HG02798 (cell line): ENCODE data around the gene GNS.
"Not testable (repeated sequence)": the region's sequence is repeated elsewhere in the genome, so short reads cannot be mapped to it uniquely, and the experiment has no call there.

Source experiments
- ATAC-seq: cut with Tn5 transposase; IDR thresholded peaks from one replicate; pipeline ENCODE4 v1.9.1; 2021; ENCODE audit warnings: mild to moderate bottlenecking; ENCODE audit not compliant: unreplicated experiment, poor library complexity

Gene GNS

DNA sequence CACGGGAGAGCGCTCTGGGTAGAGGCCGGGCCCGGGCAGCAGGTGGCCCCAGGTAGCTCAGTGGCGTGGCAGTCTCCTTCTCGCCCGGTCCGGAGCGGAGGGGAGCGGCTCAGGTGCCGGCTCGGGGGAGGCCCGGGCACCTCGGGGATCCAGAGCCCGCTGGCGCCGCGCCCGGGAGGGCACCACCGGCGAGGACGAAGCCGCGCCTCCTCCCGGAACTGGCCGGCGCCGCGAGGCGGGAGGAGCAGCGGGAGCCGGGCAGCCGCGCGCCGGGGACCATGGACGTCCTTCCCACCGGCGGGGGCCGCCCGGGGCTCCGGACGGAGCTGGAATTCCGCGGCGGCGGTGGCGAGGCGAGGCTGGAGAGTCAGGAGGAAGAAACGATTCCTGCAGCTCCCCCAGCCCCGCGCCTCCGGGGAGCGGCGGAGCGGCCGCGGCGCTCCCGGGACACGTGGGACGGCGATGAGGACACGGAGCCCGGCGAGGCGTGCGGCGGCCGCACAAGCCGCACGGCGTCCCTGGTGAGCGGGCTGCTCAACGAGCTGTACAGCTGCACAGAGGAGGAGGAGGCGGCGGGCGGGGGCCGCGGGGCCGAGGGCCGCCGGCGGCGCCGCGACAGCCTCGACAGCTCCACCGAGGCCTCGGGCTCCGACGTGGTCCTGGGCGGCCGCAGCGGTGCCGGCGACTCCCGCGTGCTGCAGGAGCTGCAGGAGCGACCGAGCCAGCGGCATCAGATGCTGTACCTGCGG lies 21.5 kb upstream of the GNS start:
- ATAC-seq = peak; percentile 54

DNA sequence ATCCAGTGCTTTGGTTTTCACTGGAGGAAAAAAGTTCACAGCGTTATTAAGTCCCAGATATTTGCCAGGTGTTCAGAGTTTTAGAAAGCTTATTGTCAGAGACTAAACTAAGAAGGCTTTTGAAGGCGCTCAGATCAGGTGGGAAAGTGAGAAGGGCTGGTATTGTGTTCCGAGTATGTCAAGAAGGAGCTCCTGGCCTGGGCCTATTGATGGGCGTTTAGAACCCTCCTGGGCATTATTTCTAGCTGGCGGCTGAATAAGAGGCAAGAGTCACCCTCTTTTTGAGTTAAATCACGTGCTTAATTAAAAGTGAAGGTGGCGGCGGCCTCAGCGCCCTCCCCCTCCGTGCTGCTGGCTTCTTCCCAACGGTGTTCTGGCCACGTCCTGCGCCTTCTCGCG lies 20.9 kb upstream of the GNS start:
- ATAC-seq = no peak

DNA sequence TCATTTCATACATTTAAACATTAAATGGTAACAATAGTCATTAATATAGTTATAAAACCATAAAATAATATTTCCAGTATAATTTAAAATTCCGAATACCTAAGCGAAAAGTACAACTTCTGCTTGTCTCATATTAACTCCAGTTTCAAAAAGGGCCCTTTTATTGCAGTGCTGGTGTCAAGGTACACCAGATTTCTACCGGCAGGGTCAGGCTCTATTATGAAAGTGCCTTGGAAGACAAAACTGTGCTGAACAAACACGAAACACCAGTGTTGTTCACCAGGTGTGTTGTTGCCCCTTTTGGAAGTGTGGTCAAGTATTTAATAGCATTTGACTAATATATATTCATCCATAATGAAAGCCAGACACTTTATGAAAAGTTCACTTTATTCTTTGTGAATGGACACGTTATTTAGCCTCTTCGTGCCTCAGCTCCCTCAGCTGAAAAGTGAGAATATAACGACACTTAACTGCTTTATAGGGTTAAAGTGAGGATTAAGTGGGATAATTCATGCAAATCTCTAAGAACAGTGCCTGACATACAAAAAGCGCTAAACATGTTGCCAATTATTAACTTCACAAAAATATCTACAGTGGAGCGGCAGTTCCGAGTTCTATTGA lies 20.3 kb upstream of the GNS start:
- no peak for ATAC-seq

DNA sequence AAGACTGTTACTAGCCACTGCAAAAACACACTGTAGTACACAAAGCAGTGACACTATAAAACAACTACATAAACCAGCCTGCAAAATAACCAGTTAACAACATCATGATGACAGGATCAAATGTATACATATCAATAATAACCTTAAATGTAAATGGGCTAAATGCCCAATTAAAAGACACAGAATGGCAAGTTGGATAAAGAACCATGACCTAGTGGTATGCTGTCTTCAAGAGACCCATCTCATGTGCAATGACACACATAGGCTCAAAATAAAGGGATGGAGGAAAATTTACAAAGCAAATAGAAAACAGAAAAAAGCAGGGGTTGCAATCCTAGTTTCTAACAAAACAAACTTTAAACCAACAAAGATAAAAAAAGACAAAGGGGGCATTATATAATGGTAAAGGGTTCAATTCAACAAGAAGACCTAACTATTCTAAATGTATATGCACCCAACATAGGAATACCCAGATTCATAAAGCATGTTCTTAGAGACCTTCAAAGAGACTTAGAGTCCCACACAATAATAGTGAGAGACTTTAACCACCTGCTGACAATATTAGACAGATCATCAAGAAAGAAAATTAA lies 16.0 kb upstream of the GNS start:
- ATAC-seq = not testable (repeated sequence)

DNA sequence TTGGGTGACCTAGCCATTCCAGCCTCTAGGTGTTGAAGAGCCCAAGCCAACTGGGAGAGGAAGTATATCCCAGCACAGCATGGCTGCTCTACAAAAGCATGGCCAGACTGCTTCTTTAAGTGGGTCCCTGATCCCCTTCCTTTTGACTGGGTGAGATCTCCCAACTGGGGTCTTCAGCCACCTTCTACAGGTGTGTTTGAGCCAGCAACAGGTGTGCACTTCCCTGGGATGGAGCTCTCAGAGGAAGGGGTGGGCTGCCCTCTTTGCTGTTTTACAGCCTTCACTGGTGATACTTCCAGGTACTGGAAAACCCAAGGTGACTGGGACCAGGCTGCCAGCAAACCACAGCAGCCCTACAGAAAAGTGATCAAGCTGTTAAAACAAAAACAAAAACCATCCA lies 14.2 kb upstream of the GNS start:
- ATAC-seq = no peak

DNA sequence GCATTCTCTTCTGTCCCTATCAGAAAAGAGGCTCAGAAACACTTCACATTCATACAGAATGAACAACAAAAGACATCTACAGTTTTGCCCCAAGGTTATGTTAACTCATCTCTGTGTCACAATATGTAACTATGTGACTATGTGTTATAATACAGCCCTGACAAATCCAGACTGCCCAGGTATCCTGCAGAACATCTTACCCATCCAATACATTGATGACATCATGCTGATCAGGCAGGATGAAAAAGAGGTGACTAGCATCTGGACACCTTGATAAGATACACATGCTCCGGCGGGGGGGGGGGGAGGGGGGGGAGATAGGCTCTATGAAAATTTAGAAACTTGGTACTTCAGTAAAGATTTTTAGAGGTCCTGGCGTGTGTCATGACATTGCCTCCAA lies 8.3 kb upstream of the GNS start:
- ATAC-seq = no peak

DNA sequence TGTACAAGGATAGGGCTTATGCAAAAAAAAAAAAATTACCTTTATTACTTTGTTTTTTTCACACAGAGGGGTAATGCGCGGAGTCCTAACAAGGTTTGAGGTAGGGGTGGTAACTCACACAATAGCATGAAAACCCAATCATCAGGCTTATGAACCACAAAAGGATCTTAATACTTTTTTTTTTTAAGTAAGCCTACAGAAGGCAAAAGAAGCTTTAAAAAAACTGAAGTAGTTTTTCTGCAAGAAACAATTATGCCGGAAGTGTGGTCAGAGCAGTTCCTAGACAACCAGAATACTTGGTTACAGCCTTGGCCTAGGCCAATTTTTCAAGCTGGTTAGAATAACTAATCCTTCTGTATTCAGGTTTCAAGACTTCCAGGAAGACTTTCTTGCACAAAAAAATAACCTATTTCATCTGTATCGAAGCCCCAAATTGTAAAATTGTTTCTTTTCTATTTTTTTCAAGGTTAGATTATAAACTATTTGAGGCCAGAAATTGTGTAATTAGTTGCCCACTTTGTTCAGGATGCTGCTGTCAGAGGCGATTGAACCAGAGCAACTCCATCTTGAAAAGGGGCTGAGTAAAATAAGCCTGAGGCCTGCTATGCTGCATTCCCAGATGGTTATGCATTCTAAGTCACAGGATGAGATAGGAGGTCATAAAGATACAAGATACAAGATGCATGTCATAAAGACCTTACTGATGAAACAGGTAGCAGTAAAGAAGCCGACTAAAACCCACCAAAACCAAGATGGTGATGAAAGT lies 1.8 kb upstream of the GNS start:
- no peak for ATAC-seq

DNA sequence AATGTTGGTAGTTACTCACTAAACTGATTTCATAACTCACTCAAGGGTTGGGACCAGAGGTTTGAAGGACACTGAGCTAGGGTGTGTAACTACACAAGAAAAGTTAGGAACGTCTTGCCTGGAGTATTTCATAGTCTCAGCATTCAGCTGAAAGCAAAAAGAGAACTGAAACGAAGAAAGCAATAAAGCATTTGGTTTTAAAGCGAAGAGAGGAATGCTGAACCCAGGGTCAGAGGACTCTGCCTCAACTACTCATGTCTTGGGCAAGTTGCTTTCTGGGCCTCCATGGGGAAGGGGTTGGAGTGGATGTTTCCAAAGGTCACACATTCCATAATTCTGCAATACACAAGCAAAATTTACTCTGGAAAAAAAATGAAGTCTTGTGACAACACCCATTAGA lies 1.4 kb downstream of the GNS start:
- no peak for ATAC-seq

DNA sequence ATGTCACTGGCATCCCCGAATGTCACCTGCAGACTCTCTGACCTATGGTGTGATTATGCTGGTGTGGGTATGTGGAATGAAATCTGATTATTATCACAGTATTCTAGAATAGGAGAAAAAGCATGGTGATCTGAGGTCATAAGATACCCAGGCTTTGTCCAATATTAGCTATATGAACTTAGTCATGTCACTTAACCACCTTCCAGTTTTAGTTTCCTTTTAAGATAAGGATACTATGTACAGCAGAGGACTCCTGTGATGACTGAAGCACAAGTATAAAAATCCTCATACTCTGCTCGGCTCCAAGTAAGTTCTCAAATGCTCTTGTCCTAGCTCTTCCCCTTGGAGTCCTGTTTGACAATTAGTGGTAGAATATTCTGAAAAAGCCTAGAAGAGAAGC lies 2.8 kb downstream of the GNS start:
- ATAC-seq = peak; percentile 36

DNA sequence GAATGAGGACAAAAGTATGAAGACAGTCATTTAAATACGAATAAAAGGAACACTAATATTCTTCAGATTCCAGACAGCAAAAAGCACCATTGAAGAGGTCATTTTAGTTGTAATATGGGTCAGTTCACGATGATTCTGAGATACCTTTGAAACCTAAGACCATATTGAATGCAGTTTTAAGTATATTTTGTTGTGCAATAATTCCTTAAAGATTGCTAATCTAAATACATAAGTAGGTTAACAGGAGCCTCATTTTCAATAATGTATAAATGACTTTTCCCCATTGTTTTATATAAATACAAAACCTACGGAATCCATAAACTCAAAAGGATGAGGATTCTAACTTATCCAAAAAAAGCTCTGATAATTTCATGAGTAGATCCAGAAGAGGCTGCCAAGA lies 5.8 kb downstream of the GNS start:
- no peak for ATAC-seq

DNA sequence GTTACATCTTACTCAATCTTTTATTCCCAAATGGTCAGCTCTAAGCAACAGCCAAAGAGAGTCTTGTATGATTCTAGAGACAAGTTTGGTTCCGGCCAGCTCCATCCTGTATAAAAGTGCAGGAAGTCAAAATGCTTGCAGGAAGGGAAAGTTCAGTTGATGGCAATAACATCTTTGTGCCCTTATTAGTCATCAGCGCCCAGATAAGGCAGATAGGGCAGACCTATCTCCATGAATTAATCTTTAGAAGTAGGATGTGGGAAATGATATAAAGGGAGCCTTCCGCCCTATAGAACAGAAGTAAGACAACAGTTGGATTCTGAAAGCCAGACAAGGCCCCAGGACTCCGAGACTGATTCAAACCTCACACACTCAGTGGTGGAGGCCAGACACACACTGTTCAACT lies 6.4 kb downstream of the GNS start:
- ATAC-seq = no peak

DNA sequence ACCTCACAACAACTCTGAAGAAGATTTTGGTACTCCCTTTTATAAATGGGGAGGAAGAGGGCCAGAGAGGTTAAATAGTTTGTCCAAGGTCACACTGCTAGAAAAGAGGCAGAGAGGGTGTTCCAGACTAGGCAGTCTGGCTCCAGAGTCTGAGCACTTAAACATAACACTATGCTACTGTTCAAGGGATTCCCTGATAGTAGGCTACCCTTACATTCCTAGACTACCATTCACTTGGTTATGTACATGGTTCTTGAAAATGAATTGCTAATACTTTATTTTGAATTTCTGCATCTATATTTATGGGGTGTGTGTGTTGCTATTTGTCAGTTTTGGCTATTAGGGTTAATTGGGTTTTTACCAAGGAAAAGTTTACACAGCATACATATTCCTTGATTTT lies 7.2 kb downstream of the GNS start:
- no peak for ATAC-seq

DNA sequence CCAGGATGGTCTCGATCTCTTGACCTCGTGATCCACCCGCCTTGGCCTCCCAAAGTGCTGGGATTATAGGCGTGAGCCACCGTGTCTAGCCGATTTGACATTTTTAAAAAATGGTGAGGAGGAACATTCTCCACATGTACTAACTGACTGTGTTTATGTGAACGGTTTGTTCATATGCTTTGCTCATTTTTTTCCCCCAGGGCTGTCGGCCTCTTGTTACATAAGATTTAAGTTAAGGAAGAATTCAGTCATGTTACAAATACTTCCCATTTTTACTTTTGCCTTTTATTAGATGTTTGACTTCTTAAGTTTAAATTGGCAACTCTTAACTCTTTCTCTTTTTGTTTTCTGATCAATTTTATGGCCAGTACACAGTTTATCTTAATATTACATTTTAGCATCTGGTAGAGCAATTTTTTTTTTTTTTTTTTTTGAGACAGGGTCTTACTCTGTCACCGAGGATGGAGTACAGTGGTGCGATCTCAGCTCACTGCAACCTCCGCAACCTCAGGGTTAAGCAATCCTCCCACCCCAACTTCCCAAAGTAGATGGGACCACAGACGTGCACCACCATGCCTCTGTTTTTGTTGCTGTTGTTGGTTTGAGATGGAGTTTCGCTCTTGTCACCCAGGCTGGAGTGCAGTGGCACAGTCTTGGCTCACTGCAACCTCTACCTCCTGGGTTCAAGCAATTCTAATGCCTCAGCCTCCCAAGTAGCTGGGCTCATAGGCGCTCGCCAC lies 9.6 kb downstream of the GNS start:
- no peak for ATAC-seq

DNA sequence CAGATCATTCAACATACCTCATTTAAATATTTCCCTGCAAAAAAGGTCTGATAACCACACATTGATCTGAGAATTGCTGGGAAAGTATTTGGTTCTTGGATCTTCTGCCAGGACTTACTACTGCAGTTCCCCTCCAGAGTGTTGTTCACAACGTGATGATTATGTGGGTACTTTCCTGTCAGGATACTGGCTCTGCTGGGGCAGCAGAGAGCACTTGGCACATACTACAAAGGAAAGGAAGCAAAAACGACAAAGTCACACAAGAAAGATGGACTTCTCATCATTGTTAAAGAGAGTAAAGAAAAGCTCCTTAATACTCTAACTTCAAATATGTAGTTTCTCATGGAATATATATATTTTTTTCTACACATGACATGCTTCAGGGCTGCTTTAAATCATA lies 11.5 kb downstream of the GNS start:
- no peak for ATAC-seq

DNA sequence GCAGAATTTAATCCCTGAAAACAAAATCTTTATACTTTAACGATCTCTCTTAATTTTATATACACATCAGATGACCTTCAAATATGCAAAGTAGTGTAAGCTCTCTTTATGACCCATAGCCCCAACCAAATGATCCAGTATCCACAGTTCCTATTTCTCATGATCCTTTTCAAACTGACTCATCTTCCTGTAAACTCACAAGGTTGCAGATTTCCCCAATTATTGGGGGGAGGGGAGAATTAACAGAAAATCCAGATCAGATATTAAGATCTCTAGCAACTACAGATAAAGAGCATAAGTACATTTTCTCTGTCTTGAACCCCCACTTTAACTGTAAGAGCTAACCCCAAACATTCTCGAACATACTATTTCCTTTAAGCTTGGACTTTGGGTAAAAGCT lies 12.5 kb downstream of the GNS start:
- no peak for ATAC-seq

DNA sequence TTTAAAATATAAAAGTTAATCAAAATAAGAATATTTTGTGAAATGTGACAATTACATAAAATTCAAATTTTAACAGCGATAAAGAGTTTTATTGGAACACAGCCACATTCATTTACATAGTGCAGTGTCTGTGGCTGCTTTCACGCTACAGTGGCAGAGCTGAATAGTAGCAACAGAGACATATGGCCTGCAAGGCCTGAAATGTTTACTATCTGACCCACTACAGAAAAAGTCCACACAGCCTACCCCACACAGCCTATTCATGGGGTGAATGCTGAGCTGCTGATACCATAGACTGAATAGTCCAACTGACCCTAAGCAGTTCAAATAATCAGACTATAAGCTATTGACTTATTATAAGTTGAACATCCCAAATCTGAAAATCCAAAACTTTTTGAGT lies 13.2 kb downstream of the GNS start:
- no peak for ATAC-seq

DNA sequence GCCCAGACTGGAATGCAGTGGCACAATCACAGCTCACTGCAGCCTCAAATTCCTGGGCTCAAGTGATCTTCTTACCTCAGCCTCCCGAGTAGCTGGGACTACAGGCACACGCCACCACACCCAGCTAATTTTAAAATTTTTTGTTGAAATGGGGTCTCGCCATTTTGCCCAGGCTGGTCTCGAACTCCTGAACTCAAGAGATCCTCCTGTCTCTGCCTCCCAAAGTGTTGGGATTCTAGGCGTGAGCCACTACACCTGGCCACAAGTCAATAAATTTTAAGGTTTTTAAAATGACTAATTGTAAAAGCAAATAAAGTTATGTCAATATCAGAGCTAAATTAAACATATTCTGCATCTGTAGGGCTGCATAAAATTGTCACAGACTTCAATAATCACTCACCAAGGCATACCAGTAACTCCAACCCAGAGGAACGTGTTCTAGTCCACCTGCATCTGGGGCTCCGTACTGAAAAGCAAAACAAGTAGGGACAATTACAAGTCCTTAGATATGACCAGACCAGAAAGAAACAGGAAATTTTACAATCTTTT lies 13.9 kb downstream of the GNS start:
- no peak for ATAC-seq

DNA sequence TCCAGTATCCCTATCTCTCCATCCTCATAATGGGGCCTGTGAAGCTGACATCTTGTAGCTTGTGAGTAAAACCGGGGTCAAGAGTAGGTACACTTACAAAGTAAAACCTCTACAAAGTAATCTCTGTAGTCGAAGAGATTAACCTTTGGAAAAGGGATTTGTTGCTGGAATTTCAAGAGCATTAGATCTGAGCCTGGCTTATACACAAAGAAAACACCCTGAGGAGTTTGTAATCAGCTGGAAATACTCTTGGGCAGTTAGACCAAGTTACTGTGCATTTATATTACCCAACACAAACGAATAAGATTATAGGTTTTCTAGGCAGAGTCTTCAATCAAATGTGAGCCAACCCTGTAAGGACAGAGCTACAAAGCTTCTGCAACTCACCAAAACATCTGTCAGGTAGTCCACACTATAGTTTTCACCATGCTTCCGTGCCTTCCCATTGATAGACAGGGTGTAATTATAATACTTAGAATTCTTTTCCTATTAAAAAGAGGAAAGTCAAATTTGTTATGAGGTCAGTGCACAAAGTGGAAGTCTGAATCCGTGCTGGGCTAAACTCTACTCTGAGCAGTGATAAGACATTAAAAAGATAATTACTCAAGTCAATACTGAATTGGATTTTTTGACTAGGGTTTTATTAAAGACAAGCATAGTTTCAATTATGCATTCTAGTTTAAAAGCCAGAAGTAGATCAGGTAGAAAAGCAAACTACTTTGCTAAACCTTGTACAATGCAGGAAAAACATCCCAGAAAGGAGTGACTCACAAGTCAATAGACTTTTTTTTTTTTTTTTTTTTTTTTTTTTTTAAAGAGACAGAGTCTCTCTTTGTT lies 14.6 kb downstream of the GNS start:
- ATAC-seq = no peak

DNA sequence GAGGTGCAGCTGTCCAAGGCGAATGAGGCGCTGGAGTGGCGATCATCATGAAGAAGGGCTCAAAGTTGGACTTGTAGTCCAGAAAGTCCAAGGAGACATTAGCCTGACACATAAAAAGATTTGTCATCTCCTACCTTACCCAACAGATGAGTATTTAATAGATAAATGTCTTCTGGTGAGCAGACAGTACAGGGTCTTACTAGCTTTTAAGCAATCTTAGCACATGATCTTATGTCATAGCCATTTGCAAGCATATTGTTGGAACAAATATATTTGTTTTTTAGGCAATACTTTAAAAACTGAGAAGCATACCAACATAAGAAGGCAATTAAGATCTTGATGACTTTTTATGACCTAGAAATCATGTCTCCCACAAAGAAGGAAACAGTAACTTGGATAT lies 16.0 kb downstream of the GNS start:
- ATAC-seq = no peak
